Keratinocyte (primary cell): ENCODE measurements around the gene DDX54. TPM values are rescaled to one million over a fixed set of nuclear protein-coding genes. Genes with fewer than 3 reads are reported as not detected.
"Not testable (repeated sequence)": the region's sequence is repeated elsewhere in the genome, so short reads cannot be mapped to it uniquely, and the experiment has no call there.

Experiments used
- DNase-seq: peaks from one replicate; pipeline ENCODE4 v3.0.0-alpha.2; 2011; ENCODE audit warnings: low read depth, missing footprints, low spot score
- FAIRE-seq: peaks from 2 replicates; lab custom pipeline; 2011; peaks lifted over from hg19 to GRCh38; lab: Jason Lieb, UNC
- H2AFZ ChIP-seq: 2 replicates; pipeline ENCODE4 v1.6.0; 2012; ENCODE audit warnings: low read length, control low read depth, inconsistent platforms; ENCODE audit not compliant: control insufficient read depth
- H3K27ac ChIP-seq: 2 replicates; pipeline ENCODE4 v1.5.1; 2011; ENCODE audit warnings: low read length; ENCODE audit not compliant: control insufficient read depth, insufficient read depth
- H3K27me3 ChIP-seq: 3 replicates; pipeline ENCODE4 v1.6.0; 2011; ENCODE audit warnings: low read length; ENCODE audit not compliant: control insufficient read depth, insufficient read depth; ENCODE audit errors: extremely low read depth
- H3K36me3 ChIP-seq, 2 experiments: 2 replicates in 1 of 2; 3 replicates in 1 of 2; pipeline ENCODE4 v1.5.1; 2011; ENCODE audit warnings: low read length in 2 of 2, mild to moderate bottlenecking in 1 of 2; ENCODE audit not compliant: control insufficient read depth in 2 of 2, insufficient read depth in 2 of 2; ENCODE audit errors: extremely low read depth in 1 of 2
- H3K4me1 ChIP-seq: 3 replicates; pipeline ENCODE4 v1.5.1; 2011; ENCODE audit warnings: low read length; ENCODE audit not compliant: control insufficient read depth, insufficient read depth; ENCODE audit errors: extremely low read depth
- H3K4me2 ChIP-seq: 3 replicates; pipeline ENCODE4 v1.6.0; 2011; ENCODE audit warnings: low read depth, low read length; ENCODE audit not compliant: control insufficient read depth, insufficient read depth; ENCODE audit errors: extremely low read depth
- H3K4me3 ChIP-seq, 3 experiments: fragments of 200-600 bp in 1 of 3; sonication (generic) in 1 of 3; 2 replicates in 2 of 3; 3 replicates in 1 of 3; pipeline ENCODE4 v1.5.1; 2011 to 2016; ENCODE audit warnings: low read length in 3 of 3, mild to moderate bottlenecking in 3 of 3, control low read depth in 2 of 3, inconsistent platforms in 1 of 3, low read depth in 1 of 3, mixed read lengths in 1 of 3, mixed run types in 1 of 3, moderate library complexity in 1 of 3; ENCODE audit not compliant: control insufficient read depth in 2 of 3, insufficient read depth in 2 of 3; ENCODE audit errors: extremely low read depth in 1 of 3
- H3K79me2 ChIP-seq: 2 replicates; pipeline ENCODE4 v1.6.0; 2012; ENCODE audit warnings: low read length; ENCODE audit not compliant: control insufficient read depth, insufficient read depth
- H3K9ac ChIP-seq: 3 replicates; pipeline ENCODE4 v1.6.0; 2011; ENCODE audit warnings: low read length; ENCODE audit not compliant: control insufficient read depth, insufficient read depth; ENCODE audit errors: extremely low read depth
- H3K9me1 ChIP-seq: 3 replicates; pipeline ENCODE4 v1.6.0; 2011; ENCODE audit warnings: low read length; ENCODE audit not compliant: control insufficient read depth, insufficient read depth; ENCODE audit errors: extremely low read depth
- H3K9me3 ChIP-seq: 2 replicates; pipeline ENCODE4 v1.5.1; 2012; ENCODE audit warnings: low read depth, low read length; ENCODE audit not compliant: control insufficient read depth
- H4K20me1 ChIP-seq: 3 replicates; pipeline ENCODE4 v1.6.0; 2011; ENCODE audit warnings: low read length; ENCODE audit not compliant: control insufficient read depth, insufficient read depth; ENCODE audit errors: extremely low read depth
- CTCF ChIP-seq, 3 experiments: IDR thresholded peaks in 1 of 3; conservative IDR thresholded peaks in 1 of 3; optimal IDR thresholded peaks in 1 of 3; 2 replicates in 2 of 3; 3 replicates in 1 of 3; pipeline versions ENCODE3 to v1.5.1; 2011; ENCODE audit warnings: low read length in 3 of 3, mild to moderate bottlenecking in 3 of 3, moderate library complexity in 2 of 3, control low read depth in 1 of 3, inconsistent platforms in 1 of 3; ENCODE audit not compliant: insufficient read depth in 2 of 3; ENCODE audit errors: extremely low read depth in 1 of 3
- EZH2 ChIP-seq: IDR thresholded peaks from one replicate; pipeline ENCODE4 v1.6.1; 2012; ENCODE audit warnings: inconsistent platforms, mild to moderate bottlenecking, low read length, moderate library complexity
- dilution Hi-C: fragments of 300-500 bp; cut with MboI; formaldehyde crosslinking; loops from one replicate; pipeline ENCODE4 v1.7.0; 2020; ENCODE audit warnings: low sequenced_read_pairs; ENCODE audit not compliant: extremely low pct_ligation_motif_present
- polyA plus RNA-seq, 5 experiments: library from polyadenylated mRNA; depleted of rRNA in 3 of 5; stranded (reverse) in 3 of 5; stranded (forward) in 1 of 5; unstranded in 1 of 5; fragments of >200 nt; gene quantifications; 1 replicate in 1 of 5; 2 replicates in 3 of 5; 3 replicates in 1 of 5; pipeline versions ENCODE4 v1.2.1 to v1.2.3, GENCODE V29; 2011 to 2012; ENCODE audit warnings: missing spikeins in 2 of 5, low read depth in 1 of 5, low replicate concordance in 1 of 5

DDX54 gene
- polyA plus RNA-seq, 1 donor (not counting 4 experiments of a cell fraction or from before 2014, with no cell fraction given), result 44.6 TPM

GRCh38 chr12:113143959-113144358 lies 41.3 kb downstream of the DDX54 start:
- no peak for TF ChIP-seq EZH2
- Histone ChIP-seq H3K27me3 (no peaks in the 10 kb centered on the region), H3K9ac (no peak overlapping the region), H3K4me2 (no peak overlapping the region), H3K27ac (no peak overlapping the region), H3K9me3 (no peaks in the 10 kb centered on the region), H3K79me2 (no peaks in the 10 kb centered on the region), H3K9me1 (no peaks in the 10 kb centered on the region), H3K4me1 (no peaks in the 10 kb centered on the region), H2AFZ (no peak overlapping the region), H3K36me3 (no peaks in the 10 kb centered on the region), H3K4me3 (no peak overlapping the region), H4K20me1 (no peaks in the 10 kb centered on the region)
- no peak for DNase-seq
- no peak for FAIRE-seq
- dilution Hi-C loops, result no loop called here

GRCh38 chr12:113142886-113143332 lies 42.4 kb downstream of the DDX54 start:
- no peak for FAIRE-seq
- TF ChIP-seq EZH2 (no peak), CTCF (optimal IDR thresholded peaks at IDR 0.05 in 1 of 3, IDR thresholded peaks at IDR 0.05 in 1 of 3, conservative IDR thresholded peaks at IDR 0.05 in 1 of 3; ENCODE audit: extremely low read depth in 1 of 3, insufficient read depth in 2 of 3, low read length in 3 of 3) (no peak)
- Histone ChIP-seq H3K27me3 (no peaks in the 10 kb centered on the region), H4K20me1 (no peaks in the 10 kb centered on the region), H3K4me3 (no peak overlapping the region), H3K36me3 (no peaks in the 10 kb centered on the region), H2AFZ (no peak overlapping the region), H3K9me3 (no peaks in the 10 kb centered on the region), H3K4me2 (no peak overlapping the region), H3K79me2 (no peaks in the 10 kb centered on the region), H3K9ac (no peak overlapping the region), H3K27ac (no peak overlapping the region), H3K4me1 (no peaks in the 10 kb centered on the region), H3K9me1 (no peaks in the 10 kb centered on the region)
- DNase-seq, result no peak
- dilution Hi-C loops, result no loop called here

- dilution Hi-C loops, result no loop called here
- no peaks in the 10 kb centered on the region for H3K79me2 ChIP-seq
- no peak overlapping the region for H3K27ac ChIP-seq
- H3K9me1 ChIP-seq, result no peaks in the 10 kb centered on the region
- no peak overlapping the region for H3K9ac ChIP-seq
- DNase-seq (no peak), FAIRE-seq (no peak)
- H3K4me1 ChIP-seq, result no peaks in the 10 kb centered on the region
- no peak overlapping the region for H3K4me2 ChIP-seq
- TF ChIP-seq CTCF (optimal IDR thresholded peaks at IDR 0.05 in 1 of 3, IDR thresholded peaks at IDR 0.05 in 1 of 3, conservative IDR thresholded peaks at IDR 0.05 in 1 of 3; ENCODE audit: extremely low read depth in 1 of 3, insufficient read depth in 2 of 3, low read length in 3 of 3) (no peak), EZH2 (no peak)
- no peak overlapping the region for H3K4me3 ChIP-seq
- H3K36me3 ChIP-seq, result no peaks in the 10 kb centered on the region
- H3K9me3 ChIP-seq, result no peaks in the 10 kb centered on the region
- H4K20me1 ChIP-seq, result no peaks in the 10 kb centered on the region
- H2AFZ ChIP-seq, result no peak overlapping the region
- H3K27me3 ChIP-seq, result no peaks in the 10 kb centered on the region
These were observed 42.9 kb downstream of the DDX54 start for GRCh38 chr12:113142173-113142885.

- H3K4me2 ChIP-seq, DNase-seq, H4K20me1 ChIP-seq, H2AFZ ChIP-seq, H3K4me1 ChIP-seq, dilution Hi-C loops, H3K9ac ChIP-seq, H3K79me2 ChIP-seq, H3K9me3 ChIP-seq, H3K9me1 ChIP-seq, H3K36me3 ChIP-seq, H3K4me3 ChIP-seq, H3K27ac ChIP-seq, FAIRE-seq, H3K27me3 ChIP-seq: not testable (repeated sequence)
These were observed 43.6 kb downstream of the DDX54 start for GRCh38 chr12:113141716-113142115.
